ENCODE measurements around the gene RPTOR. TPM values are rescaled to one million over a fixed set of nuclear protein-coding genes. Genes with fewer than 3 reads are reported as not detected.

The RPTOR gene
- total and polyA plus RNA-seq, 2 donors (not counting 3 experiments of a cell fraction or from before 2014, with no cell fraction given) = 10.7 to 41.8 TPM

GRCh38 chr17:80862978-80863377, 318.3 kb downstream of the RPTOR start:
- BruUV-seq (replicated peaks) = no TSS peak
- Histone ChIP-seq H3K9me3 (replicated peaks; ENCODE audit: control insufficient read depth, insufficient read depth, low read length) (no peaks in the 10 kb centered on the region), H3K9me1 (replicated peaks; ENCODE audit: control insufficient read depth, extremely low read depth, insufficient read depth, low read length) (no peaks in the 10 kb centered on the region), H3K79me2 (ENCODE audit: control insufficient read depth, insufficient read depth, low read length) (no peaks in the 10 kb centered on the region), H3K4me3 (replicated peaks in 1 of 3; ENCODE audit: insufficient read depth in 1 of 3, low read depth in 1 of 3, low read length in 3 of 3) (no peak overlapping the region), H3K4me1 (ENCODE audit: control insufficient read depth, extremely low read depth, insufficient read depth, low read length) (peaks cover 15% of the 10 kb centered on the region), H2AFZ (ENCODE audit: low read depth, low read length) (no peak overlapping the region), H3K4me2 (ENCODE audit: insufficient read depth, low read length) (no peak overlapping the region), H3K36me3 (ENCODE audit: control insufficient read depth in 2 of 2, extremely low read depth in 1 of 2, insufficient read depth in 2 of 2, low read length in 2 of 2) (no peaks in the 10 kb centered on the region), H3K27ac (ENCODE audit: insufficient read depth, low read depth, low read length) (no peak overlapping the region), H3K27me3 (ENCODE audit: control insufficient read depth in 2 of 2, insufficient read depth in 2 of 2, low read length in 2 of 2) (no peaks in the 10 kb centered on the region), H4K20me1 (replicated peaks; ENCODE audit: control insufficient read depth, extremely low read depth, insufficient read depth, low read length) (no peaks in the 10 kb centered on the region), H3K9ac (replicated peaks; ENCODE audit: extremely low read depth, insufficient read depth, low read length) (no peak overlapping the region)
- intact Hi-C loops (cut with micrococcal nuclease) = loop anchor here (10.0 kb wide), 1 partner anchor 288 kb away; no protein-coding TSS in a partner anchor
- no peak for TF ChIP-seq GATA2 (IDR thresholded peaks at IDR 0.05; ENCODE audit: insufficient read depth, insufficient read length, low read depth, low read length)
- TF ChIP-seq MAX (IDR thresholded peaks at IDR 0.05; ENCODE audit: insufficient read depth, insufficient read length) = no peak
- no peak for TF ChIP-seq POLR2A (IDR thresholded peaks at IDR 0.05; ENCODE audit: low read depth, low read length)
- TF ChIP-seq FOS (IDR thresholded peaks at IDR 0.05; ENCODE audit: borderline replicate concordance, insufficient read depth, low read length) = no peak
- no peak for TF ChIP-seq POLR2AphosphoS5 (IDR thresholded peaks at IDR 0.05; ENCODE audit: insufficient read depth, low read depth, low read length)
- TF ChIP-seq CTCF (IDR thresholded peaks at IDR 0.05; ENCODE audit: extremely low read depth in 1 of 2, insufficient read depth in 1 of 2, low read depth in 1 of 2, low read length in 2 of 2) = no peak
- no peak for TF ChIP-seq EZH2 (IDR thresholded peaks at IDR 0.05; ENCODE audit: borderline replicate concordance, low read depth, low read length, severe bottlenecking)
- no peak for TF ChIP-seq JUN (IDR thresholded peaks at IDR 0.05; ENCODE audit: borderline replicate concordance, insufficient read depth, insufficient read length, low read depth)
- no peak for TF ChIP-seq MYC (IDR thresholded peaks at IDR 0.05; ENCODE audit: low read depth, low read length)
- dilution Hi-C loops (cut with MboI; ENCODE audit: extremely low pct_ligation_motif_present, low sequenced_read_pairs) = no loop called here
- ChIA-PET CTCF (no interaction called here), POLR2A (no interaction called here)
- FAIRE-seq = no peak
- no peak for DNase-seq (ENCODE audit: low read depth, low spot score)

All from endothelial cell of umbilical vein (primary cell).